Fibroblast of the aortic adventitia (primary cell): ENCODE data around the gene SLC1A3. TPM values are rescaled to one million over a fixed set of nuclear protein-coding genes. Genes with fewer than 3 reads are reported as not detected.
"Not testable (repeated sequence)": the region's sequence is repeated elsewhere in the genome, so short reads cannot be mapped to it uniquely, and the experiment has no call there.

Source experiments
- DNase-seq: peaks from one replicate; pipeline ENCODE4 v3.0.0-alpha.2; 2010; ENCODE audit warnings: low read depth
- H3K4me3 ChIP-seq: 2 replicates; pipeline ENCODE4 v1.5.1; 2011; ENCODE audit warnings: low read depth, mild to moderate bottlenecking, control low read depth, low read length, moderate library complexity
- total RNA-seq: library from RNA; depleted of rRNA; stranded (reverse); fragments of >200 nt; gene quantifications from 2 replicates; pipeline ENCODE4 v1.2.3, GENCODE V29; 2012; ENCODE audit warnings: low replicate concordance
- TF ChIP-seq, protein P1 (sequence below): IDR thresholded peaks from 2 replicates; pipeline ENCODE4 v1.5.1; 2011; ENCODE audit warnings: mild to moderate bottlenecking, low read length, control low read depth, inconsistent platforms; ENCODE audit not compliant: insufficient read depth

Gene SLC1A3
- total RNA-seq, 1 donor = 3.7 TPM

DNA sequence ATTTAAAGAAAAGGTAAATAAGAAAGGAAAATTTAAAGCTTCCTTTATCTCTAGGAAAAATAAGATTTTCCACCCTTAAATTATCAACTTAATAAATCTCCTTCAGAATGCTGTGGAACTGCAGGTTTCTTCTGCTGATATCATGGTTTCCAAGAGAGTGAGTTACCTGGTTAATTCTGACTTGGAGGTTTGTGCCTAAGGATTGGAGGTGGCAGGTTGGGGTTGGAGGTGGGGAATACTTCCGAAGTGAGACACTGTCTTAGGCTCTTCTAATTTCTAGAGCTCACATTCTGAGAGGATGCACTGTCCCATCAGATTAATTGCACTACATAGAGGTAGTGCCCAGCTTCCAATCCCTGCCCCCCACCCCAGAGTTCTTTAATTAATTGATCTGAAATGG lies 31.1 kb downstream of the SLC1A3 start:
- TF ChIP-seq, protein P1, sequence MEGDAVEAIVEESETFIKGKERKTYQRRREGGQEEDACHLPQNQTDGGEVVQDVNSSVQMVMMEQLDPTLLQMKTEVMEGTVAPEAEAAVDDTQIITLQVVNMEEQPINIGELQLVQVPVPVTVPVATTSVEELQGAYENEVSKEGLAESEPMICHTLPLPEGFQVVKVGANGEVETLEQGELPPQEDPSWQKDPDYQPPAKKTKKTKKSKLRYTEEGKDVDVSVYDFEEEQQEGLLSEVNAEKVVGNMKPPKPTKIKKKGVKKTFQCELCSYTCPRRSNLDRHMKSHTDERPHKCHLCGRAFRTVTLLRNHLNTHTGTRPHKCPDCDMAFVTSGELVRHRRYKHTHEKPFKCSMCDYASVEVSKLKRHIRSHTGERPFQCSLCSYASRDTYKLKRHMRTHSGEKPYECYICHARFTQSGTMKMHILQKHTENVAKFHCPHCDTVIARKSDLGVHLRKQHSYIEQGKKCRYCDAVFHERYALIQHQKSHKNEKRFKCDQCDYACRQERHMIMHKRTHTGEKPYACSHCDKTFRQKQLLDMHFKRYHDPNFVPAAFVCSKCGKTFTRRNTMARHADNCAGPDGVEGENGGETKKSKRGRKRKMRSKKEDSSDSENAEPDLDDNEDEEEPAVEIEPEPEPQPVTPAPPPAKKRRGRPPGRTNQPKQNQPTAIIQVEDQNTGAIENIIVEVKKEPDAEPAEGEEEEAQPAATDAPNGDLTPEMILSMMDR = no peak
- DNase-seq = no peak
- H3K4me3 ChIP-seq = no peak overlapping the region

DNA sequence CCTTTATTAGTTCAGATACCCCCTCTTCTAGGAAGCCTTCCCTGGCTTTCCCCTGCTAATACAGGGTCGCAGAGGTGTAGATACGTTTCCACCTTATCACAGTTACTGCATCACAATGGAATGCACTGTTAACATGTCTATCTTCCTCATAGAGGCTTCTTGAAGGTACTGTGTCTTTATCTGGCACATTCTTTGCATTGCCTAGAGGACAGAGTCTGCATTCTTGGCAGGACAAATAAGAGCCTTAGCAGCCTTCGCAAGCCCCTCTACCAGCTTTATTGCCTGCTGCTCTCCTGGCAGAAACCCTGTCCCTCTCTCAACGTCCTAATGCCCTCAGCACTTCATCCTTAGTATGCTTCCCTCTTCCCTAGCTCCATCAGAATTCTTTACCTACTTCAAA lies 31.6 kb downstream of the SLC1A3 start:
- no peak for DNase-seq
- TF ChIP-seq, protein P1 = no peak
- H3K4me3 ChIP-seq = no peak overlapping the region

DNA sequence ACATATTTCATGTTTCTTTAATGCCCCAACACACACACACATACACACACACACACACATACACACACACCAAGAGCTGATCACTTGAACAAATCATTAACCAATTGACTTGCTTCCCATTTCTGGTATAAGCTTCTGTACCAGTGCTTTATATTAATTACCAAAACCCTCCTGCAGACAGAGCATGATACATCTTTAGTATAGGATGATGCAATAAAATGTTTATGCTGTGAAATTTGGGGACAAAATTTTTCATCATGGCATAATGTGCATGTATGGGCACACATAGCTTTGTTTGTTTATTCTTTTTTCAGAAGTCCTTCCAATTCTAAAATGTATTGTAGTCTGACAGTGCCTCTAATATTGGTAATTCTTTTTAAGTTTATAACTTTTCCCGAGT lies 34.5 kb downstream of the SLC1A3 start:
- DNase-seq = peak; percentile 23
- H3K4me3 ChIP-seq = no peak overlapping the region
- TF ChIP-seq, protein P1 = no peak

DNA sequence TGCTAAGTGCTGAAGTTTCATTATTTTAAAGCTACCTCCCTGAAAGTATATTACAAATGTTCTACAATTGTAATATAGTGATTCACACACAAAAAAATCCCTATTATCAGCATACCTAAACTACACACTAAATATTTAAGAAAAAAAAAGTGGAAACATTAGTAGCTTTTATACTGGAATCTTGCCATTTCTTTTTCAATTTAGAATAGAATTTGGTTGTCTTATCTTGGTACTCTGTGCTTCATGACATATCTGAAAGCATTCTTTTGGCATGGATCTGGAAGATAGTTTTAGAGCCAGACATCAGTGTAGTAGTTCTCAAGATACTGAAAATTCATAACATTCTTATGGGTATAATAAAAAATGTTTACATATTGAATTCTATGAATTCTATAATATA lies 35.0 kb downstream of the SLC1A3 start:
- H3K4me3 ChIP-seq = no peak overlapping the region
- TF ChIP-seq, protein P1 = no peak
- DNase-seq = peak; percentile 75

DNA sequence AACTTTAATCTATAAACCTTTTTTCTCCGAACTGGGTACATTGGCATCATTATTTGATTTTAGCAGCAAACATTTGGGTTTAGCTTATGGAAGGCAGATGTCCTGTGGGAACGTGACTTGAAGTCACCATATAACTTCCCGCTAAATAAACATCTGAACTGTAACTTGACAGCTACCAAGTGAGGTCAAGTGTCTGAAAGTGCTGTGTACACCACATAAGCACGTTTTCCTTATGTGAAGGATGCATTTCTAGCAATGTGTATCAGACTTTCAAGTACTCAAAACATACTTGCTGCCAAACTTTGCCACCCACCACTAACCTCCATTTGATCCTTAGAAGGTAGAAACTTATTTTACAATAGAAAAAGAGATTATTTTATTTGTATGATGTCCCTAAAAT lies 35.7 kb downstream of the SLC1A3 start:
- H3K4me3 ChIP-seq = no peak overlapping the region
- no peak for DNase-seq
- TF ChIP-seq, protein P1 = no peak

DNA sequence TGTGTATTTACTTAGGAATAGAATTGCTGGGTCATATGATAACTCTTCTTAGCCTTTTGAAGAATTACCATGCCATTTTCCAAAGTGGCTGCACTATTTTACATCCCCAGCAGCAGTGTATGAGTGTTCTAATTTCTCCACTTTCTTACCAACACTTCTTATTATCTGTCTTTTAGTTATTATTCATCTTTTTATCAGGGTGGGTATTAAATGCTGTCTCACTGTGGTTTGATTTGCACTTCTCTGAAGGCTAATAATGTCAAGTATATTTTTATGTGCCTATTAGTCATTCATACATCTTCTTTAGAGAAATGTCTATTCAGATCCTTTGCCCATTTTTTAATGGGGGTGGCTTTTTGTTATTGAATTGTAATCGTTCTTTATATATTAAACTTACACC lies 36.8 kb downstream of the SLC1A3 start:
- H3K4me3 ChIP-seq = no peak overlapping the region
- DNase-seq = no peak
- TF ChIP-seq, protein P1 = no peak

DNA sequence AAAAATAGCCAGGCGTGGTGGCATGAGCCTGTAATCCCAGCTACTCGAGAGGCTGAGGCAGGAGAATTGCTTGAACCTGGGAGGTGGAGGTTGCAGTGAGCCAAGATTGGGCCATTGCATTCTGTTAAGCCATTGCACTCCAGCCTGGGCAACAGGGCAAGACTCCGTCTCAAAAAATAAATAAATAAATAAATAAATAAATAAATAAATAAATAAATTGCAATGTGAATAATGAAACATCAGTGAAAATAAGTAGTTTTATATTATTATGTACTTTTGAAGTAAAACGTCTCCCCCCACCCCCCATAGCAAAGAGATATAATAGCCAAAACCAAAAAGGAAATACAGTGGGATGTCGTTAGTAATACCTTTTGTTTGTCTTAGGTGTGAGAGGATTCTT lies 37.4 kb downstream of the SLC1A3 start:
- H3K4me3 ChIP-seq, DNase-seq: not testable (repeated sequence)
